HG03432 (cell line): ENCODE data around the gene PPM1H.
A peak's percentile ranks its signal among the peaks of the same experiment; 100 is the strongest.
"Not testable (repeated sequence)": the region's sequence is repeated elsewhere in the genome, so short reads cannot be mapped to it uniquely, and the experiment has no call there.

ENCODE experiments used
- ATAC-seq: cut with Tn5 transposase; IDR thresholded peaks from one replicate; pipeline ENCODE4 v1.9.1; 2021; ENCODE audit warnings: mild to moderate bottlenecking, moderate library complexity; ENCODE audit not compliant: unreplicated experiment

Gene PPM1H

DNA sequence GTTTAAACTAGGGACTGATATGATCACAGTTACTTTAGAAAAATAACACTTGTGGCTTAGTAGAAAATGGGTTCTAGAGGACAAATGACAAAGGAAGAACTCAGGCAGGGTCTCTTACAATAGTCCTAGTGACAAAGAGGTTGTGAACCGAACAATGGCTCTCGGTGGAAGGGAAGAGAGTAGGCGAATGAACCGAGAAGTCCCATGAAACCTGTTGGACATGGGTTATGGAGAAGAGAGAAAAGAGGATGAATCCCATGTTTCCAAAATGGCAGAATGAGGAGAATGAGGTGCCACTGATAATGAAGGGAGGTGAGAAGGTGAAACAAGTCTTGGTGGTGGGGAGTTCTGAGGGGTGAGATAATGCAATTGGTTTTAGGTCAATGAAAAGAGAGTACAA lies 94.1 kb downstream of the PPM1H start:
- ATAC-seq: no peak

DNA sequence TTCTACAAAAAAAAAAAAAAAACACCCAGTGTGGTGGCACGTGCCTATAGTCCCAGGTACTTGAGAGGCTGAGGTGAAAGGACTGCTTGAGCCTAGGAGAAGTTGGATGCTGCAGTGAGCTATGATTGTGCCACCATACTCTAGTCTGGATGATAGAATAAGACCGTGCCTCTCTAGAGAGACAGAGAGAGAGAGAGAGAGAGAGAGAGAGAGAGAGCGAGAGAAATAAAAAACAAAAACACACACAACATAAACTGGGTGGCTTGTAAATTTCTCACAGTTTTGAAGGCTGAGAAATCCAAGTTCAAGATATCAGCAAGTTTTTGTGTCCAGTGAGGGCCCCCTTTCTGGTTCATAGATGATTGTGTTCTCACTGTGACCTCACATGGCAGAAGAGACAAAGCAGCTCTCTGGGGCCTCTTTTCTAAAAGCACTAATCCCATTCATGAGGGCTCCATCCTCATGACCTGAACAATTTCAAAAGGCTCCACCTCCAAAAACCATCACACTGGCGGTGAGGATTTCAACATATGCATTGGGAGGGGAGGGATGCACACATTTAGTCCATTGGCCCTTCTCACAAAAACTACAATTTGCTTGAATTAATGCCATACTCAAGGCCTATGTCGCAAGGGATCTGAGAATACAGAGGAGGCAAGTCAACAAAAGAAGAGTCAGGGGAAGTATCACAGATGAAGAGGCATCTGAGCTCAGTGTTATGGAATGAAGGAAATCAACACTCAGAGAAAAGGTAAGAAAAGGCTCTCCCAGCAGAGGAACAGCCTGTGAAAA lies 94.9 kb downstream of the PPM1H start:
- no peak for ATAC-seq

DNA sequence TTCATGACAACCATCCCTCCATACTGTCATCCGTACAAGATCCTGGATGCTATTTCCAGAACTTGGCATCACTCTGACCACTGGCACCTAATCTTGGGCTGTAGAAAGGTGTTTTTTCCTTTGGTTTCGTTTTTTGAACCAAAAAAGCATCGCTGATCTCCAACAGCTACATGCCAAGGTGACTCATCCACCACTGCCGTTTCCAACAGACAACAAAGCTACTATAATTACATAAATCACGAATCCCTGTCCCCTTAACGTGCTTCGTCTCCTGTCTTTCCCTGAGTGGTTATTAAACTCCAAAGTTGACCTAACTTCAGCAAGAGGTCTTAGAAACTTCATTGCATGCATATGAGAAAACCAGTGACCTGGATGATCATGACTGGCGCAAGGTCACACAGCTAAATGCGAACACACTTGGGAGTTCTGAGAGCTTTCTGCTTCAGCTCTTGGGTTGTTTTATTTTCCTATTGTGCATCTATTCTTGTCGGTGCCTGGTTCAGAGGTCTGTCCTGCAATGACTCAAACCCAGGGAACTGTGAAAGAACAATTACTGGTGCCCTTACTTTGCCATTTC lies 99.9 kb downstream of the PPM1H start:
- ATAC-seq: peak; percentile 87

DNA sequence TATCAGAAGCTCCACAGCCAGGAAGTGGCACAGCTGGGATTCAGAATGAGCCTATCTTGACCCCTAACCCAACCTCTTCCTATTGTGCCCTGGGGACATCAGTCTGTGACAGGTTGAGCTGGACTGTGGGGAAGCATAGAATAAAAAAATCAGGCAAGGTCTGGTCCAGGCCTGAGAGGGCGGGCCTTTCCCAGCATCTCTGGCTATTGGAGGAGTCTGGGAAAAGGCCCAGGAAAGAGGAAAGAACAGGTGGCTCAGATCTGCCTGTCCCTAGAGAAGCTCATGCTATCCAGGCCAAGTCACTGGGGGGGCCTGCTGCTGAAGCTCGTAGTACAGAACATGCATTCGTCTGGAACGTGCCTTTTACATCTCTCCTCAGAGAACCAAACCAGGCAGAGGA lies 100.5 kb downstream of the PPM1H start:
- ATAC-seq: no peak

DNA sequence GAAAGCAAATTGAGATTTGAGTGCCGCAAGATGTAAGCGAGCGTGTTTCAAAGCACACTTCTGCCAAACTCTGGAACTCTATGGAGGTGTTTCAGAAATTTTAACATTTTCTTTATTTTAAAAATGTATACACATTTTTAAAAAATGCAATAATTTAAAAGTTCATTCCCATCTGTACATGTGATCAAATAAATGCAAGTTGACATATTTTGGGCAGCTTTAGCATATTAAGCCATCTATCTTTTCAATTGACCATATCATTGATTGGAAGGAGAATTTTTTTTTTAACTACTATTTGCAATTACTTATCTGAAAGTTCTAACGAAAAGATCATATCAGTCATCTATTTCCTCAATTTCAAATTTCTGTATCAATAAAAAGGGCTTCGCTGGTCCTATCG lies 101.3 kb downstream of the PPM1H start:
- ATAC-seq: no peak

DNA sequence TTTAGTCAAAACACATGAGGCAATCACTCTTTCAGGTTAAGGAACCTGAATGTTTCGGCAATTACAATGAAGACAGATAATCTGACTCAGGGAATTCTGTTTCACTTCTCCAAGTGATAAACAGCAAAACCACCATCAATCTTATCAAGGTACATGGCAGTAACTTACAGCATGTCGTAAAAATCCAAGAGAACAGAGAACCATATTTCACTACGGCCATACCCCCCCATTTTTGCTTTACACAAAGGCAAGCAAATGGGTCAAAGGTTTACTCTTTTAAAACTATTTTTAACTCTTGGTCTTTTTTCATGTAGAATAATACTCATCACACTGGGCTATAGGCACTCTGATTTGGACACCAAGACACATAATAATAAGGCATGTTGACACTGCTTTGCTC lies 102.4 kb downstream of the PPM1H start:
- no peak for ATAC-seq

DNA sequence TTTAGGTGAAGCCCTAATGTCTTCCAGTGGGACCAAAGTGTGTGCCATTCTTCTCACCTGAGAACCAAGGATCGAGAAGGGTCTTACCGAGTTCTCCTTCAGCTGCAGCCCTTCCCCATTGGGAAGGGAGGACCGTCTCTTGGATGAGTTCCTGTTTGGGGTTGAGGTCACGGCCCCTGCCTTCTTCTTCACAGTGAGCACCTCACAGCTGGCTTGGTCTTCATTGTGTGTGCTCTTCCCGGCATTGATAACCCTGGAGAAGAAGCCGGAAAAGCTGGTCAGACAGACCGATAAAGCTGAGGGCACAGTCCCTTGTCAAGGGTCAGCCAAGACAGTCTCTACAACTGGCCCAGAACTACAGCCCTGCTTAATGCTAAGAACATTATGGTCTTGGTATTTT lies 102.9 kb downstream of the PPM1H start:
- ATAC-seq: no peak

DNA sequence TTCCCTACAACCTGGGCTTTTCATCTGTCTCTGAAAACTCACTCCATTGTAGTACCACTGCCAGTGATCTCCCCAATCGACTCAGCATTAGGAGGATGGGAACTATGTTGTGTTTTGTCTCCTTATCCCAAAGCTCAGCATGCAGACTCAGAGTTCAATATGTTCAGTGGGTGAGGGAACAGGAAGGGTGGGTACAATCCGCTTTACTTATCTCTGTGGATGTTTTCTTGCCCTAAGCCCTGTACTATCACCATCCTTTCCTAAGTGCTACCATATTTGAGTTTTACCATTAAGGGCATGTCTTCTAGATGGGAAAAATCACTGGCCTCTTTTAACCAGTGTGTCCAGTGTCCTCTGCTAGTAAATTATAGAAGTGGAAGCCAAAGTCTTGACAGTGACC lies 107.1 kb downstream of the PPM1H start:
- no peak for ATAC-seq

DNA sequence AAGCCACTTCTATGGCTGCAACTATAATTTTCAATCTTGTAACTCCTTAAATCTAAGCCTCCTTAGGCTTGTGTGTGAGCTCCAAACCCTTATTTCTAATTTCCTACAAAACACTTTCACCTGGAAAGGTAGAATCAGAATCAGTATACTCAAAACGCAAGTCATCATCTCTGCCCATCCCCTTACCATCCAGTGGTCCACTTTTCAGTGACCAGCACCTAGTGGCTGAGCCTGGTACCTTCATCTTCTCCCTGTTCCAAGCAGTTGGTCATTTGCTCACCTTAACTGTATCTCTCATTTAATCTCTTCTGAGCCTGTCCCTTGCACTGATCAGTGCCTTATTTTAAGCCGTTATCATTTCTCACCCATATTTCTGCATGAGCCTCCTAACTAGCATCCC lies 107.9 kb downstream of the PPM1H start:
- no peak for ATAC-seq

DNA sequence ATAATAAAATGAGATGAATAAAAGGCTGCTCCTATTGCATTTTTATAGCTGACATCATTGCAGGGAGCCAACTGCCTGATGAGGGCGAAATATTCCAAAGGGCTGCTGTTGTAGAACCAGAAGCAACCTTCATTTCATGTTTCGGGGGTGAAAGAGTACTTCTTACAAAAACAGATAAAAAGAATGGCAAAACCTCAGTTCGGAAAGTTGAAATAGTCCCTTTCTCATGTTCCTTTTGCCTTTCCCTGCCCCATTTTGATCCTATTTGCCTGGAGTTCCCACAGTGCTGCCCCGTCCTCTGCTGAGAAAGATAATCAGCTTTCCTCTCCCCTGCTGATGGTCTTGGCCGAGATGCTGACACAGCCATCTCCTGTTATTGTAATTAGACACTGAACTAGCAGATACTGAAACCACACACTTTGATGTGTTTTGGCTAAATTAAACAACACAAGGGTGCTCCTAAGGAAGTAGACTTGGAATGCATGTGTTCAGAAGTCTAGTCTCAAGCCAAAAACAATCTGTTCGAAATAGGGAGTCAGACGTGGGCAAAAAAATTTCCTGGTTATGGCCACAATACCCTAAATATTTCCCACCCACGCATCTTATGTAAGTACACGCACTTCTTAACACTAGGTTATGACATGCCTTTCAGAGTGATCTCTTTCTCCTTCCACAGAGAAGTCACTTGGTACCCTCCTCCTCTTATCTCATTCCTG lies 117.2 kb downstream of the PPM1H start:
- no peak for ATAC-seq

DNA sequence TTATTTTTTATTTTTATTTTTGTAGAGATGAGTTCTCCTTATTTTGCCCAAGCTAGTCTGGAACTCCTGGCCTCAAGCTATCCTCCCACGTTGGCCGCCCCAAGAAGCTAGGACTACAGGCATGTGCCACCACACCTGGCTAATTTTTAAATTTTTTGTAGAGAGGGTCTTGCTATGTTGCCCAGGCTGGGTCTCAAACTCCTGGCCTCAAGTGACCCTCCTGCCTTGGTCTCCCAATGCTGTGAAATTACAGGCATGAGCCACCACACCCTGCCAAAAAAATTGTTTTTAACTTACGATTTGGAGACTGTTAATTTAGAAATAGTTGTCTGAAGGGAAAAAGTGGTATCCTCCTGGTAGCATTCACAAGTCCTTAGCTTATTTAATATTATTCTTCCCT lies 120.7 kb downstream of the PPM1H start:
- ATAC-seq: no peak

DNA sequence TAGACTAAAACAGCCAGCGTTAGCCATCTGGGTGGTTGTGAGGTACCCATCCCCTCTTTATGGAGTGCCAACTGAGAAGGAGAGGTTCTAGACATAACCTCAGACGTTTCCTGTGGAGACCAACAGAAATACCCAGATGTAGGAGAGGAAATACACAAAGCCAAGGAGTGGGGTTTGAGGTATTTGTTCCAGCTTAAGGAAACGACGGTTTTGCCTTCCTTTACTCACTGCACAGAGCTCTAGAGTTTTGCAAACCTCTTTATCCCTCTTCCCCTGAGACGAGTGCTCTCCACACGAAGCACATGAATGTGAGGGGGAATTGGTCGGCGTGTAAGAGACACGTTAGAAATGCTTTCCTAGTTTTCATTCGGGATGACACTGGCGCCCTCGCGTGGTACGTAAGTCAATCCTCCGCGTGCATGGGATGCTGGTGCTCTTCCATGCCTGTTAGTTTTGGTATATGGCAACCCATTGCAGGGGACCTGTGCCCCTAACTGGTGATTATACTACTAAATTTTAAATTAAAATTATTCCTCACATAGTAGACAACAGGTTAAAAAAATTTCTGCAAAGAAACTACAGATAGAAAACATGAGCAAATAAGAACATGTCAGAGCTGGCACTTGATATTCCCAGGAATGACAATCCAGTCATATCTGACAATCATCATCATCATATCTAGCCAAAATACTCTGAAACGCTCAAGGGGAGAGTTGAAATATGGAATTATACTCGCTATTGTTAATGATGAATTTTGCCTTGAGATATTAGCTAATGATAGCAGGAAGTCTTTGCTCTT lies 121.7 kb downstream of the PPM1H start:
- peak; percentile 67 for ATAC-seq

DNA sequence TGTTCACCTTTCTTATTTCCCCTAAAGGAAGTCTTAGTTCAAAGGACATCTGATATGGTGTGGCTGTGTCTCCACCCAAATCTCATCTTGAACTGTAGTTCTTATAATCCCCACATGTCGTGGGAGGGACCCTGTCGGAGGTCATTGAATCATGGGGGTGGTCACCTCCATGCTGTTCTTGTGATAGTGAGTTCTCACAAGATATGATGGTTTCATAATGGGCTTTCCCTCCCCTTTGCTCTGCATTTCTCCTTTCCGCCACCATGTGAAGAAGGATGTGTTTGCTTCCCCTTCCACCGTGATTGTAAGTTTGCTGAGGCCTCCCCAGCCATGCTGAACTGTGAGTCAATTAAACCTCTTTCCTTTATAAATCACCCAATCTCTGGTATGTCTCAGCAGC lies 123.5 kb downstream of the PPM1H start:
- ATAC-seq: not testable (repeated sequence)

DNA sequence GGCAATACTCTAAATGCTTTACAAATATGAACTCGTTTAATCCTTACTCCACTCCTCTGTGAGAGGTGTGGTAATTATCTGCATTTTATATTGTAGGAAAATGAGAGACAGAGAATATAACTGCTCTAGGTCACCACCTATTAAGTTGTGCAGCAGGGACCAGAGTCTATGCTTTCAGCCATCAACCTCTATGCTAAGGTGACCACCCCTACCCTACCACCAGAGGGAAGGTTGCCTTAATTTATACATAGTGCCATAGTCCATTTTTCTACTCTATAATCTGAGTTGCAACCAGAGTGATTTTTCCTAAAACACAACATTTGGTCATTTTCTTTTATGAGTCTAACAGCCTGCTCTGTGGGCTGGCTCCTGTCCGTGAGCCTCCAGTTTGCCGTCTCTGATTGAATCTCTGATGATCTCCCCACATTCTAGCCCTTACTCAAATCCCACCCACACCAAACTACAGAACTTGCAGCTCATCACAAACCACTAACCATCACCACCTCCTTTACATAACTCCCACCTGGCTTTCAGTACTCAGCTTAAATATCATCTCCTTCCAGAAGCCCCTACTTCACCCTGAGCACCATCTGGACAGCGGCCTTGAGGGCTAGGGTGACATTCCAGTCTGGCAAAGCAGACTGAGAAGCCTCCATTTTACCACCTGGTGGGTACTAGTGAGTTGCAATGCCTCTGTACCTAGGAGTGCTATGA lies 126.6 kb downstream of the PPM1H start:
- peak; percentile 75 for ATAC-seq

DNA sequence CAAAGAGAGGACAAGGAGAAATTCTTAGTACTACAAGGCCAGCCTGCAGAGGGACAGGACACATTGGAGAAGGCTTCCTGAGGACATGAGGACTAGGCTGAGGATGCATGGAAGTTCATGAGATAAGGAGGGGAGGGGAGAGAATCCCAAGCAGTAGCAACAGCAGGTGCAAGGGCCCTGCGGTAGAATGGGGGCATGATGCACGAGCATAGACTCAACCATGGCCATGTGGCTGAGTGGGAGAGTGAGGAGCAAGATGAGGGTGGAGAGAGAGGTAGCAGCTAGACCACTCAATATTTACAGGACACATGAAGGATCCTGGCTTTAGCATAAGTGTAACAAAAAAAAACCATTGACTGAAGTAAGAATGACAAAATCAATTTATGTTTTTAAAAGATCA lies 128.1 kb downstream of the PPM1H start:
- no peak for ATAC-seq

DNA sequence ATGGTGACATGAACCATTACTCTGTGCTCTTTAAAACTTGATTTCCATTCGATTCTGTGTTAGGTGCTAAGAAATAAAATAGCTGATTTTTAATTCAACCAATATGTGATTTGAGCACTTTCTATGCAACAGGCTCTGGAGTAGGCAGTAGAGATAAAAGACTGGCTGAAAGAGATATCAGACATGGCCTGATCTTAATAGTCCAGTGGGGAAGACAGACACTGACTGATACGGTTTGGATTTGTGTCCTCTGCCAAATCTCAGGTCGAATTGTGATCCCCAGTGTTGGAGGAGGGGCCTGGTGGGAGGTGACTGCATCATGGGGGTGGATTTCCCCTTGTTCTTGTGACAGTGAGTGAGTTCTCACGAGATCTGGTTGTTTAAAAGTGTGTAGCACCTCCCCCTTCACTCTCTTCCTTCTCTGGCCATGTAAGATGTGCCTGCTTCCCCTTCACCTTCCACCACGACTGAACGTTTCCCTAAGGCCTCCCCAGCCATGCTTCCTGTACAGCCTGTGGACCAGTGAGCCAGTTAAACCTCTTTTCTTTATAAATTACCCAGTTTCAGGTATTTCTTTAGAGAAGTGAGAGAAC lies 128.6 kb downstream of the PPM1H start:
- ATAC-seq: no peak

DNA sequence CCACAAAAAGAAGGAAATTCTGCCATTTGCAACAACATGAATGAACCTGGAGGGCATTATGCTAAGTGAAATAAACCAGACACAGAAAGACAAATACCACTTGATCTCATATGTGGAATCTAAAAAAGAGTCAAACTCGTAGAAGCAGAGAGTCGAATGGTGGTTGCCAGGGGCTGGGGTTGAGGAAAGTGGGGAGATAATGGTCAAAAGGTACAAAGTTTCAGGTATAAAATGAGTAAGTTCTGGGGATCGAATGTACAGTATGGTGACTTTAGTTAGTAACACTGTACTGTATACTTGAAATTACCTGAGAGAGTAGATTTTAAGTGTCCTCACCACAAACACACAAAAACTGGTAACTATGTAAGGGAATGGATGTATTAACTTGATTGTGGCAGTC lies 129.4 kb downstream of the PPM1H start:
- ATAC-seq: no peak

DNA sequence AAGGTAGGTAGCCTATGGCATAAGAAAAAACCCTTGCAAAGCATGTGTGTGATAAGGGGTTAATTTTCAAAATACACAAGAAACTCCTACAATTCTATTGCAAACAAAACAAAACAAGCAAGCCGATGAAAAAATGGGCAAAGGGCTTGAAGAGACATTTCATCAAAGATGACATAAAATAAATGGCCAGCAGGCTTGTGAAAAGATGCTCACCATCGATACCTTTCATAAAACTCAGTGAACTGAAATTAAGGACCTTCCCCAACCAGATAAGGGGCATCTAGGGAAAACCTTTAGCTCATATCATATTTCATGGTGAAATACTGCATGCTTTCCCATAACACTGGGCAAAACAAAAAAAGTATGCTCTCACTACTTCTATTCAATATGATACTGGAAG lies 131.2 kb downstream of the PPM1H start:
- no peak for ATAC-seq

DNA sequence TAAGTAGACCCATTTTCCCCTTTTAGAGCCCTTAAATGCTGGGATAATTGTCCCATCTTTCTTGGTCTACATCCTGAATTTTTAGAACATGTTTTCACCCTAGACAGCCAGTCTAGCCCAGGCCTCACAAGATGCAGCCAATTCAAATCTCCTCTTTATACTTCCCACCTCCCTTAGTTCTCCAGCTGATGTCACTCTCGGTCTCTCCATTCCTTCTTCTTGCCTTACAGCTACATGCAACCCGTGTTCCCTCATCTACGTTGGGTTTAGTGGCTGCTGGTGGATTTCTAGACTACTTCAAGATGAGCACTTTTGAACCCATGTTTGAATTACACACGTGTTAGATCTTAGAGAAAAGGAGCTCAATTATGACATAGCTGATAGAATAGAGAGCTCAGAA lies 132.0 kb downstream of the PPM1H start:
- no peak for ATAC-seq

DNA sequence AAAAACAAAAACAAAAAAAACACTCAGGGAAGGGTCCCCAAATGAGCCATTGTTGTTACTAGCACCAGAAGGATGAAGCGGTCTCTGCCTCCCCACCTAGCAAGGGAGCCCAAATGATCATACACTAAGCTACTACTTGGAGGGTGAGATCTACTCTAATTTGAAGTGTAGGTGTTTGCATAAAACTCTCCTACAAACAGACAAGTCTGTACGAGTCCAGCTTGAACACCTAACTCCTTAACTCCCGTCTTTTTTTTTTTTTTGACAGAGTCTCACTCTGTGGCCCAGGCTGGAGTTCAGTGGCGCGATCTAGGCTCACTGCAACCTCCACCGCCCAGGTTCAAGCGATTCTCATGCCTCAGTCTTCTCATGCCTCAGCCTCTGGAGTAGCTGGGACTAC lies 132.6 kb downstream of the PPM1H start:
- ATAC-seq: no peak
